GM12872 (cell line): ENCODE data around the gene ACTN2.

Source experiments
- TF ChIP-seq, protein P1 (sequence below): IDR thresholded peaks from 3 replicates; pipeline ENCODE4 v1.5.1; 2011; ENCODE audit warnings: low read depth, mild to moderate bottlenecking, low read length, moderate library complexity; ENCODE audit not compliant: insufficient read depth

Gene ACTN2

DNA sequence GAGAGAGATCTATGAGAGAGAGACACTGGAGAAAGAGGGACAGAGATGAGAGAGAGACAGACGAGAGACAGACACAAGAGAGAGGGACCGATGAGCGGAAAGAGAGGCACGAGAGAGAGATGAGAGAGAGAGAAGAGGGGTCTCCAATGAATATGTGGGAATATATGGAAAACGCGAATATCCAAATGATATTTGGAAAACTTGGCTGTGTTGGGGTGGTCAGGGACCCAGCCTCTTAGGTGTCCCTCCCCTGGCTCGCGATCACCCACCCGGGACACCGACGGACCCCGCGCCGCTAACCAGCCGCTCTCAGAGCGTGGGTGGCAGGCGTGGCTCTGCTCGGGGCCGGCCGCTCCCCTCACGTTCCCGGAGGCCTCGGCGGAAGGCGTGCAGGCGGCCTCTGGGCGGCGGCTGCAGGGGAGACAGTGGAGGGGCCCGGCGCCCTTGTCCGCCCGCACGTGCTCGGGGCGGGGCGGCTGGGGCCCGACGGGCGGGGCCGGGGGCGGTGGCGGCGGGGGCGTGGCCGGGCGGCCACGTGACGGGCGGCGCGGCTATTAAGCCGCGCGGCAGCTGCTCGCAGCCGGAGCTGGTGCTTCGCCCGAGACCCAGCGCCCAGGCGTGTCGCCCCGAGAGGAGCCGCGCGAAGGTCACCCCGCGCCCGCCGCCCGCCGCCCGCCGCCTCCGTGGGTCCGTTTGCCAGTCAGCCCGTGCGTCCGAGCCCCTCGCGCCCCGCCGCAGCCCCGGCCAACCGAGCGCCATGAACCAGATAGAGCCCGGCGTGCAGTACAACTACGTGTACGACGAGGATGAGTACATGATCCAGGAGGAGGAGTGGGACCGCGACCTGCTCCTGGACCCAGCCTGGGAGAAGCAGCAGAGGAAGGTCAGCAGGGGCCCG is at the start of gene ACTN2:
Gene ACTN2, plus strand, starts transcription at position 583 of the 898 bp plus-strand sequence. Its CDS starts 175 bp downstream, at position 758.
- TF ChIP-seq, protein P1, sequence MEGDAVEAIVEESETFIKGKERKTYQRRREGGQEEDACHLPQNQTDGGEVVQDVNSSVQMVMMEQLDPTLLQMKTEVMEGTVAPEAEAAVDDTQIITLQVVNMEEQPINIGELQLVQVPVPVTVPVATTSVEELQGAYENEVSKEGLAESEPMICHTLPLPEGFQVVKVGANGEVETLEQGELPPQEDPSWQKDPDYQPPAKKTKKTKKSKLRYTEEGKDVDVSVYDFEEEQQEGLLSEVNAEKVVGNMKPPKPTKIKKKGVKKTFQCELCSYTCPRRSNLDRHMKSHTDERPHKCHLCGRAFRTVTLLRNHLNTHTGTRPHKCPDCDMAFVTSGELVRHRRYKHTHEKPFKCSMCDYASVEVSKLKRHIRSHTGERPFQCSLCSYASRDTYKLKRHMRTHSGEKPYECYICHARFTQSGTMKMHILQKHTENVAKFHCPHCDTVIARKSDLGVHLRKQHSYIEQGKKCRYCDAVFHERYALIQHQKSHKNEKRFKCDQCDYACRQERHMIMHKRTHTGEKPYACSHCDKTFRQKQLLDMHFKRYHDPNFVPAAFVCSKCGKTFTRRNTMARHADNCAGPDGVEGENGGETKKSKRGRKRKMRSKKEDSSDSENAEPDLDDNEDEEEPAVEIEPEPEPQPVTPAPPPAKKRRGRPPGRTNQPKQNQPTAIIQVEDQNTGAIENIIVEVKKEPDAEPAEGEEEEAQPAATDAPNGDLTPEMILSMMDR, result no peak

DNA sequence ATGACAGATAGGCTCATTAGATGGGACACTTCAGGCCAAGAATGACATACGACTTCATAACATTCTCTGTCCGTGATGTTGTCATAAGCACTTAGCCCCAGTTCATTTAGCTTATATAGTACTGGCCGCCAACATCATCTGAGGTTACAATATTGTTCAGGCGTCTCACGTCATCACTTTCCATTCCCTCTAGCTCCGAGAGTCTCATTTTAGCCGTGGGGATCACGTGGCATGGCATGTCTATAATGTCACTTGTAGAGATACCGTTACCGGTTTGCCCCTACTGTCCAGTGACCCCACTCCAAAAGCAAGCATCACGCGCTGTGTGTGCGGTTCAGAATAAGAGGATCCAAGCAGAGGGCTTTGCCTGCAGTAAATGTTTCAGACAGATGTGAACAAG is 47.4 kb upstream of the ACTN2 start:
- TF ChIP-seq, protein P1, result no peak

DNA sequence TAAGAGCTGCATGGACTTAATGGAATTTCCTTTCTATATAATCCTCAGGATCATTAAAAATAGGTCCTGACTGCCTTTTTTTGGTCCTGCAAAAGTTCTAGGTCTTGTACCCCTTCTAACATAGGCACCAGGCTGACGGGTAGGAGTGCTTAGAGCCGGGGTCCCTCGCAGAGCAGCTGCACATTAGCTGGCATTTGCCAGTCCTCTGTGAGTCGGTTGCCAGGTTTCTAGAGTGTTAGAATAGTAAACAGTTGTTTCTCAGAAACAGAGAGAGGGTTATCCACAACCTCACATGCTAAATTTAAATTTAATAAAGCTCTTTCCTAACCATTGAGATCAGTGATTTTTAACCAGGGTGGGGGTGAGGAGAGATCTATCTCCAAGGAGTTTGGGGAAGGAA is 46.6 kb upstream of the ACTN2 start:
- TF ChIP-seq, protein P1, result no peak

DNA sequence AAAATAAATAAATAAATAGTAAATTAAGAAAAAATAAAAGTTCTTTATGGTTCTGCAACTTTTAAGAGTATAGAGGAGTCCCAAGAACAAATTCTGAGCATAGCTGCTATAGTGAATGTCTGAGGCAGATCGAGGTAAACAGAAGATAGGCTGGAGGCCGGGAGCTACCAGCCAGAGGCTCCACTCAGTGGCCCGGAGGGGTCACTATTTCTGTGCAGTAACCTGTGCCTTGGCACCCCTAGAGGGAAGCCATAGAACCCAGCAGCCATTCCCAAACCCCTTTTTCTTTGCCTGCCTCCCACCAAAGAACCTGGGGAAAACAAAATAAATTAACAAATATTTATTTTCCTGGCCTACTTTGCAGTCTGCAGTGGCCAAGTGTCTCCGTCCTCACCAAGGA is 43.5 kb upstream of the ACTN2 start:
- TF ChIP-seq, protein P1, result no peak

DNA sequence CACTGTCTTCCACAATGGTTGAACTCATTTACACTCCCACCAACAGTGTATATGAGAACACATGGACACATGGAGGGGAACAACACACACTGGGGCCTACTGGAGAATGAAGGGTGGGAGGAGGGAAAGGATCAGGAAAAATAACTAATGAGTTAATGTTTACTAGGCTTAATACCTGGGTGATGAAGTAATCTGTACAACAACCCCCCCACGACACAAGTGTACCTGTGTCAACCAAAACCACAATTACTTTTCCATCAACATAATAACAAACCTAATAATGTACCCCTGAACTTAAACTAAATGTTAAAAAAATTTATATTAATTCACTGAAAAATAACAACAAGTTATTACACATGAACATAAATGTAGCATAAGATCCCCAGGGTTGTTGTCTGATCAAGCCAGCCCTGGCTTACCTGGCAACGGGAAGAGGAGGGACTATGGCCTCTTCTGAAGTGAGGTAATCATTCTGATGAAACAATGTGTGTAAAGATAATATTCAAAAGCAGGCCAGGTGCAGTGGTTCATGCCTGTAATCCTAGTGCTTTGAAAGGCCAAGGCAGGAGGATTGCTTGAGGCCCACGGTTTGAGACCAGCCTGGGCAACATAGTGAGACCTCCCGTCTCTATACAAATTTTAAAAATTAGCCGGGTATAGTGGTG is 41.2 kb upstream of the ACTN2 start:
- TF ChIP-seq, protein P1, result no peak

DNA sequence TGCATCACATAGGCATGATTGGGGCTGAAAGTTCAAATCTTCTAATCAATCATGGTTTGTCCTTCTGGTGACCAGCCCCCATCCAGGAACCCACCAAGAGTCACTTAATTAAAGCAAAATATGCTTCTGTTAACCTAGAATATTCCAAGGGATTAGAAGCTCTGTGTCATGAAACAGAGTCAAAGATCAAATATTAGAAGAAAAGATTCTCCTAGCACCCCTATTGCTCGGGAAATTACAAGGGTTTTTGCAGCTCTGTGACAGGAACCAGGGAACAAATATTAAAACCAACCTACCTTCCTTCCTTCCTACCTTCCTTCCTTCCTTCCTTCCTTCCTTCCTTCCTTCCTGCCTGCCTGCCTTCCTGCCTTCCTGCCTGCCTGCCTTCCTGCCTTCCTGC is 31.8 kb upstream of the ACTN2 start:
- TF ChIP-seq, protein P1, result no peak

DNA sequence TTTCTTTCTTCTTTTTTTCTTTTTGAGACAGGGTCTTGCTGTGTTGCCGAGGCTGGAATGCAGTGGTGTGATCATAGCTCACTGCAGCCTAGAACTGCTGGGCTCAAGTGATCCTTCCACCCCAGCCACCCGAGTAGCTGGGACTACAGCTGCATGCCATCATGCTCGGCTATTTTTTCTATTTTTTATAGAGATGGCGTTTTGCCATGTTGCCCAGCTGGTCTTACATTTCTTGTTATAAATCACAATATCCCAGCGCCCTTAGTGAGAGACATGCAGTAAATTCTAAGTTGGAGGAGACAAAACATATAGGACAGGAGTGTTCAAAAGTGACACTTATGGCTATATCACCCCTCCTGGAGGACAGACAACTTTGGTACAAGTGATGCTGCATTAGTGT is 31.3 kb upstream of the ACTN2 start:
- TF ChIP-seq, protein P1, result no peak
